ENCODE data around the gene GRIK3. TPM values are rescaled to one million over a fixed set of nuclear protein-coding genes. Genes with fewer than 3 reads are reported as not detected.

Gene GRIK3
- total RNA-seq, 2 experiments from 2014 or later, result not detected

- Mint-ChIP-seq H3K27ac (no peak overlapping the region), H3K4me1 (no peaks in the 10 kb centered on the region), H3K4me3 (no peak overlapping the region), H3K9me3 (no peaks in the 10 kb centered on the region), H3K36me3 (no peaks in the 10 kb centered on the region), H3K27me3 (peaks cover 5% of the 10 kb centered on the region)
- no peak for DNase-seq
These were observed 24.3 kb downstream of the GRIK3 start for GRCh38 chr1:37010011-37010410.

DNA sequence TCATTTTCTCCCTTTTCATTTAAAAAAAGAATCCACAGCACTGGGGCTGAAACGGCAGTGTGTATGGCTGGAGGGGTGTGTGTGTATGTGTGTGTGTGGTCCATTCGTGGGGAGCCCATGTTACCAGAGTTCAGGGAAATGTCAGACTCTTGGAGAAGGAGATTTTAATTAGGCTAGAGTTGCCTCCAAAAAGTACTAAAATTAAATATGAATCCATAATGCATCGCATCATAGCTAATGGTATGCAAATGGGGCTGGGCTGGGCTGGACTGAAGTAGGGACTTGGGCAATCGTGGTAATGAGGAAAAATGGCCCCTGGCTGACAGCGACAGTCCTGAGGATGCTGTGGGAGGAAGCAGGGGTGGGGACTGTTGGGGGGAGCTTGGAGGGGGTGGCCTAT lies 24.8 kb downstream of the GRIK3 start:
- H3K9me3 Mint-ChIP-seq, result no peaks in the 10 kb centered on the region
- no peak for DNase-seq
- no peak overlapping the region for H3K4me3 Mint-ChIP-seq

DNA sequence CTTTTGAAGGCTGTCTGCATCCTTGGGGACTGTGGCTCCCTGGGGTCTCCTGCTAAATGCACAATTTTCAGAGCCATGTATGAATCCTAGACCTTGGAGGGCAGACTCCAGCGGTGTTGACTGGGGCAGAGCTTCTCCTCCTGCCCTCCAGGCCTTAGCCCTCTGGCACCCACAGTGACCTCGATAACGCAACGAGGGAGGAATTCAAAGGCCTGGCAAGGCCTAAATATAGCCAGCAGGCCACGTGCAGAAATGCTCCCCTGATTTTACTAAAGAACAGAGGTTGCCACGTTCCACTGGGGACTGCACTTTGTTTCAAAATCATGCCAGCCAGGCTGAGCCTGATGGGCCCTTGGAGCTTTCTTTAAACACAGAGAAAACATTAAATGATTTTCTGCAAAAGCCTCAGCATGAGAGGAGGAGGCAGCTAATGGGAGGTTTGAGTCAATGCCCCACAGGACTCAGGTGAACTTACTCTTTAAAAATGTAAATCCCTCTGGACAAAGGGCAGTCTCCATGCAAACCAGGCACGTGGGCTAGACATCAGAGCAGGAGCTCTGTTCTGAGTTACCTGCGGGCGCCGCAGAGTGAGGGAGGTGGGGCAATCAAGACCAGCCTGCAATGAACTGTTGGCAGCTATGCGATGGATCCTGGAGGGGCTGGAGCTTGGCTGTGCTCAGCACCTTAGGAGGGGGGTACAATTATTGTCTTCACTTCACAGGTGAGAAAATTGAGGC lies 28.0 kb downstream of the GRIK3 start:
- Mint-ChIP-seq H3K27ac (no peak overlapping the region), H3K27me3 (no peaks in the 10 kb centered on the region), H3K9me3 (no peaks in the 10 kb centered on the region), H3K4me1 (no peaks in the 10 kb centered on the region), H3K36me3 (no peaks in the 10 kb centered on the region), H3K4me3 (no peak overlapping the region)
- DNase-seq, result no peak

More for the DNA sequence above, 24.8 kb downstream of the GRIK3 start:
- Mint-ChIP-seq H3K27ac (no peak overlapping the region), H3K36me3 (no peaks in the 10 kb centered on the region), H3K4me1 (no peaks in the 10 kb centered on the region), H3K27me3 (peaks cover 5% of the 10 kb centered on the region)

- no peaks in the 10 kb centered on the region for H3K4me1 Mint-ChIP-seq
- no peaks in the 10 kb centered on the region for H3K27me3 Mint-ChIP-seq
- H3K4me3 Mint-ChIP-seq, result no peak overlapping the region
- no peak for DNase-seq
- H3K27ac Mint-ChIP-seq, result no peak overlapping the region
- no peaks in the 10 kb centered on the region for H3K36me3 Mint-ChIP-seq
- H3K9me3 Mint-ChIP-seq, result no peaks in the 10 kb centered on the region
These were observed 31.4 kb downstream of the GRIK3 start for GRCh38 chr1:37002898-37003297.

GRCh38 chr1:37001703-37002102 lies 32.6 kb downstream of the GRIK3 start:
- DNase-seq, result no peak
- H3K4me1 Mint-ChIP-seq, result no peaks in the 10 kb centered on the region

DNA sequence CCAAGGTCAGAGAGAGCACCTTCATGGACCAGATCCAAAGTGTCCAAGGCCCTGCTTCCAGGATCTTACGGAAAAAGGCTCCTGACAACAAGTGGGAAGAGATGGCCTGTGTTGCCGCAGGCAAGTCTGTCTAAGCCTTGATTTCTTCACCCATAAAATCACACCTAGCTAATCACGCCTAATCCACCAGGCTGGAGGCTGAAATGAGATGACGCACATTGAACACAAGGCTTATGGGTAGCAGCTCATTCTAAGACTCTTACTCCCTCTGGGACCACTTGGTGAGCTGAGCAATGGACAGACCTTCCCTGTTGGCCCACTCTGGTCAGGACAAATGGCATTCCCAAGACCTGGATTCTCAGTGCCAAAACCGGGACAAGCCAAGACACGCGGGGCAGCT lies 38.2 kb downstream of the GRIK3 start:
- H3K4me1 Mint-ChIP-seq, result no peaks in the 10 kb centered on the region
- no peak for DNase-seq
- H3K9me3 Mint-ChIP-seq, result no peaks in the 10 kb centered on the region
- peaks cover 5% of the 10 kb centered on the region for H3K27me3 Mint-ChIP-seq
- H3K27ac Mint-ChIP-seq, result no peak overlapping the region
- H3K4me3 Mint-ChIP-seq, result no peak overlapping the region
- H3K36me3 Mint-ChIP-seq, result no peaks in the 10 kb centered on the region

More at GRCh38 chr1:37001703-37002102, 32.6 kb downstream of the GRIK3 start:
- H3K4me3 Mint-ChIP-seq, result no peak overlapping the region
- H3K9me3 Mint-ChIP-seq, result no peaks in the 10 kb centered on the region
- no peaks in the 10 kb centered on the region for H3K36me3 Mint-ChIP-seq
- H3K27me3 Mint-ChIP-seq, result no peaks in the 10 kb centered on the region
- no peak overlapping the region for H3K27ac Mint-ChIP-seq

GRCh38 chr1:36994868-36995267 lies 39.4 kb downstream of the GRIK3 start:
- no peaks in the 10 kb centered on the region for H3K4me1 Mint-ChIP-seq
- no peak for DNase-seq
- no peaks in the 10 kb centered on the region for H3K36me3 Mint-ChIP-seq
- H3K9me3 Mint-ChIP-seq, result no peaks in the 10 kb centered on the region
- H3K27me3 Mint-ChIP-seq, result peaks cover 5% of the 10 kb centered on the region
- H3K27ac Mint-ChIP-seq, result no peak overlapping the region
- no peak overlapping the region for H3K4me3 Mint-ChIP-seq

- H3K4me3 Mint-ChIP-seq, result no peak overlapping the region
- no peaks in the 10 kb centered on the region for H3K36me3 Mint-ChIP-seq
- no peaks in the 10 kb centered on the region for H3K9me3 Mint-ChIP-seq
- no peak overlapping the region for H3K27ac Mint-ChIP-seq
- H3K4me1 Mint-ChIP-seq, result no peaks in the 10 kb centered on the region
- H3K27me3 Mint-ChIP-seq, result peaks cover 5% of the 10 kb centered on the region
- DNase-seq, result no peak
These were observed 40.0 kb downstream of the GRIK3 start for GRCh38 chr1:36994294-36994693.

DNA sequence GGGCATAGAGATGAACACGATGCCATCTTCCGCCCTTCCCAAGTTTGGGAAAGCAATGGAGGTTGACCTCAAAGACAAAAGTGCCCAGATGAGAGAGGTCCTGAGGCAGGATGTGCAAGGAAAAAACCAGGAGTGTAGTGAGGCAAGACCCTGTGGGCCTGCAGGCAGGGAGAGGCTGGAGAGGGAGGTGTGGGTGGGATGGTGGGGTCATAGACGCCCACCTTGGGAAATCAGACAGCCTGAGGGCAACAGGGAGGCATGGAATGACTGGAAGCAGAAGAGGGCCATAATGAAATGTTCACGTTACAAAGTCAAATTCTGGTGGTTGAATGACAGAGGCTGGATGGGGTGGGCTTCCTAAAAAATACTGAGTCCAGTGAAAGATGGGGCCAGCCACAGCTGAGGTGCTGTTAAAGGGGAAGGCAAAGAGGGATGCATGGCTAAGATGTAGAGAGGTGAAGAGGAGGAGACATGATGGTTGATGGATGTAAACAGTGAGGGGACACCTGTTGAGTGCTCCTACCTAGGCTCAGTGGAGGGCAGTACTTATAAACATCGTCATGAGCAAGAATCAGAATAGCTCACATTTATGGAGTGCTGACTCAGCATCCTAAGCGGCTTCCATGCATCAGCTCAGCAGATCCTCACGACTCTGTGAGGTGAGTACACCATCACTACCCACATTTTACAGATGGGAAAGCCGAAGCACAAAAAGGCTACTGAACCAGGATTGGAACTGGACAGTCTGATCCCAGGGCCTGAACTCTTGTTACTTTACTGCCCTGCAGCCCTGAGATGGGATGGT lies 42.0 kb downstream of the GRIK3 start:
- Mint-ChIP-seq H3K27ac (no peak overlapping the region), H3K27me3 (peaks cover 5% of the 10 kb centered on the region), H3K9me3 (no peaks in the 10 kb centered on the region), H3K4me3 (no peak overlapping the region), H3K4me1 (no peaks in the 10 kb centered on the region), H3K36me3 (no peaks in the 10 kb centered on the region)
- no peak for DNase-seq

- Mint-ChIP-seq H3K4me3 (no peak overlapping the region), H3K27ac (no peak overlapping the region), H3K27me3 (peaks cover 5% of the 10 kb centered on the region), H3K9me3 (no peaks in the 10 kb centered on the region), H3K4me1 (no peaks in the 10 kb centered on the region), H3K36me3 (no peaks in the 10 kb centered on the region)
- DNase-seq, result no peak
These were observed 42.8 kb downstream of the GRIK3 start for GRCh38 chr1:36991551-36991950.

DNA sequence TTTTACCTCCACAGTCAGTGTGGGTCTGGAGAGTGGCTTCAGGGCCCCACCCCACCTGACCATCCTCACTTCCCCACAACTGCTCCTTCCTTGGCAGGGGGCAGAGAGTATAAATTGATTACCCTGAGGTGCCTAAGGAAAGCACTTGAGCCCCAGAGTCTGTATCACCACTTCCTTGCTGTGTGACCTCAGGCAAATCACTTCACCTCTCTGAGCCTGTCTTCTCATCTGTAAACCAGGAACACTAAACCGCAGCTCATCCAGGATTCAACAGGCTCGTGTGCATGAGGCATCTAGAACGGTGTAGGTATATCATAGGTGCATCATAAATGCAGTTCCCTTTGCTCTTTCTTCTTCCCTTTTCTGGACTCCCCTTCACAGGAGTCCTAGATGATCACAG lies 43.4 kb downstream of the GRIK3 start:
- no peaks in the 10 kb centered on the region for H3K4me1 Mint-ChIP-seq

DNA sequence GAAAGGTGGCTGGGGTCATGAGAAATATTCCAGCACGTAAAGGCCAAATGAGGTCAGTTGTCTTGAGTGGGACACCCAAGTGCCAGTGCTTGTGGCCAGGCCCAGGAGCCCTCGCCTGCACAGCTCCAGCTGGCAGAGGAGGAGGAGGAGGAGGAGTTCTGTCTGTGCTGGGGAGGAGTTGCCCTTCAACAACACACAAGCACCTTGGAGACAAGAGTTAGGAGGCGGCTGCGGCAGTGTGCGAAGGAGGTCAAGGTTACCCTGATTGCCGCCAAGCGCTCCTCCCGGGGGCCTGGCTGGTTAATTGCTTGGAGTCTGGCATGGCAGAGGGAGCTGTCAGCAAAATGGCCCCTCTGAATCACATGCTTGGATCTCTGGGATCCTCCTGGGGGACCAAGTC lies 45.1 kb downstream of the GRIK3 start:
- Mint-ChIP-seq H3K4me3 (no peak overlapping the region), H3K9me3 (no peaks in the 10 kb centered on the region), H3K36me3 (no peaks in the 10 kb centered on the region), H3K4me1 (no peaks in the 10 kb centered on the region), H3K27me3 (peaks cover under 1% of the 10 kb centered on the region), H3K27ac (no peak overlapping the region)
- no peak for DNase-seq

More for the DNA sequence above, 43.4 kb downstream of the GRIK3 start:
- H3K4me3 Mint-ChIP-seq, result no peak overlapping the region
- H3K36me3 Mint-ChIP-seq, result no peaks in the 10 kb centered on the region
- H3K27me3 Mint-ChIP-seq, result peaks cover 5% of the 10 kb centered on the region
- H3K27ac Mint-ChIP-seq, result no peak overlapping the region
- no peaks in the 10 kb centered on the region for H3K9me3 Mint-ChIP-seq
- no peak for DNase-seq

- Mint-ChIP-seq H3K36me3 (no peaks in the 10 kb centered on the region), H3K27me3 (no peaks in the 10 kb centered on the region)
- DNase-seq, result no peak
These were observed 45.5 kb downstream of the GRIK3 start for GRCh38 chr1:36988741-36989193.

GRCh38 chr1:36988321-36988720 lies 46.0 kb downstream of the GRIK3 start:
- no peak overlapping the region for H3K4me3 Mint-ChIP-seq
- no peaks in the 10 kb centered on the region for H3K4me1 Mint-ChIP-seq
- H3K27me3 Mint-ChIP-seq, result no peaks in the 10 kb centered on the region
- H3K9me3 Mint-ChIP-seq, result no peaks in the 10 kb centered on the region
- no peaks in the 10 kb centered on the region for H3K36me3 Mint-ChIP-seq
- H3K27ac Mint-ChIP-seq, result no peak overlapping the region
- no peak for DNase-seq

More at GRCh38 chr1:36988741-36989193, 45.5 kb downstream of the GRIK3 start:
- no peaks in the 10 kb centered on the region for H3K4me1 Mint-ChIP-seq
- H3K9me3 Mint-ChIP-seq, result no peaks in the 10 kb centered on the region
- H3K27ac Mint-ChIP-seq, result no peak overlapping the region
- H3K4me3 Mint-ChIP-seq, result no peak overlapping the region

DNA sequence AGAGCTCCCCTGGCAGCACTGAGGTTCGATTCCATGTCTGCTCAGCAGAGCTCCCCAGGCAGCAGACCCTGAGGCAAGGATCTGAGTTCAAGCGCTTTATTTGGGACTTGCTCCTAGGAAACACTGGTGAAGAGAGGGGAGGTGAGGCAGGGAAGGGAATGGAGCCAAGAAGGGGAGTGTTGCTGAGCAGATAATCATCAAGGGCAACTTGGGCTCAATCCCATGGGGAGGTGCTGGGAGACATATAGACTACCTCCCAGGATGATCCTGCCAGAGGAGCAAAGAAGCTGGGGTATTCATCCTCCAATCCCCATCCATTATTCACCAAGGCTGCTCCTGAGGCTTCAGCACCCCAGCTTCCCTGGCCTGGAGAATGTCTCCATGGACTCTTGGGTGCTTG lies 47.0 kb downstream of the GRIK3 start:
- DNase-seq, result no peak
- Mint-ChIP-seq H3K4me1 (no peaks in the 10 kb centered on the region), H3K4me3 (no peak overlapping the region), H3K36me3 (no peaks in the 10 kb centered on the region), H3K9me3 (no peaks in the 10 kb centered on the region), H3K27me3 (peaks cover 8% of the 10 kb centered on the region), H3K27ac (no peak overlapping the region)
